ENCODE results near the gene CSGALNACT2.

The CSGALNACT2 gene

GRCh38 chr10:43112608-43112961 lies 25.7 kb upstream of the CSGALNACT2 start:
- no peak for DNase-seq

- no peak for DNase-seq
Measured at GRCh38 chr10:43113201-43114087, 24.8 kb upstream of the CSGALNACT2 start.

GRCh38 chr10:43114088-43114742 lies 24.0 kb upstream of the CSGALNACT2 start:
- DNase-seq: no peak

- no peak for DNase-seq
Measured at GRCh38 chr10:43114743-43115611, 23.3 kb upstream of the CSGALNACT2 start.

GRCh38 chr10:43115881-43116595 lies 22.2 kb upstream of the CSGALNACT2 start:
- no peak for DNase-seq

GRCh38 chr10:43116596-43116995 lies 21.6 kb upstream of the CSGALNACT2 start:
- DNase-seq: no peak

- DNase-seq: no peak
Measured at GRCh38 chr10:43117031-43117776, 21.0 kb upstream of the CSGALNACT2 start.

GRCh38 chr10:43117777-43118583 lies 20.3 kb upstream of the CSGALNACT2 start:
- DNase-seq: no peak

- DNase-seq: no peak
Measured at GRCh38 chr10:43118631-43119415, 19.4 kb upstream of the CSGALNACT2 start.

GRCh38 chr10:43119416-43120115 lies 18.7 kb upstream of the CSGALNACT2 start:
- no peak for DNase-seq

GRCh38 chr10:43120116-43120928 lies 17.9 kb upstream of the CSGALNACT2 start:
- no peak for DNase-seq

GRCh38 chr10:43120929-43121314 lies 17.3 kb upstream of the CSGALNACT2 start:
- peak; percentile 85 for DNase-seq

- DNase-seq: no peak
Measured at GRCh38 chr10:43121444-43121843, 16.8 kb upstream of the CSGALNACT2 start.

- DNase-seq: no peak
Measured at GRCh38 chr10:43122096-43122495, 16.1 kb upstream of the CSGALNACT2 start.

- no peak for DNase-seq
Measured at GRCh38 chr10:43122826-43123225, 15.4 kb upstream of the CSGALNACT2 start.

- no peak for DNase-seq
Measured at GRCh38 chr10:43123361-43124093, 14.7 kb upstream of the CSGALNACT2 start.

- no peak for DNase-seq
Measured at GRCh38 chr10:43124094-43124521, 14.1 kb upstream of the CSGALNACT2 start.
